ENCODE data around the gene CIZ1. TPM values are rescaled to one million over a fixed set of nuclear protein-coding genes. Genes with fewer than 3 reads are reported as not detected.

The CIZ1 gene
- total and polyA plus RNA-seq, 10 of the 15 experiments (the other 5 are each of a cell fraction or from before 2014, with no cell fraction given) = 1.8 to 91.6 (median 35.4) TPM

- POLR2A ChIA-PET = no interaction called here
- Histone ChIP-seq H3K9ac (ENCODE audit: control insufficient read depth, insufficient read depth, low read length) (no peak overlapping the region), H3K27me3 (replicated peaks in 1 of 2; ENCODE audit: control insufficient read depth in 2 of 2, insufficient read depth in 2 of 2, low read length in 1 of 2) (no peaks in the 10 kb centered on the region), H3K4me3 (no peak overlapping the region), H3K36me3 (ENCODE audit: control insufficient read depth in 2 of 2, insufficient read depth in 2 of 2, low read length in 1 of 2) (peaks cover 8 to 22% of the 10 kb centered on the region in 2 experiments; a peak in 3 of 4 replicates), H3K4me2 (ENCODE audit: control insufficient read depth, insufficient read depth) (no peak overlapping the region), H4K20me1 (ENCODE audit: control insufficient read depth, insufficient read depth) (no peaks in the 10 kb centered on the region), H2AFZ (ENCODE audit: control insufficient read depth, low read depth, low read length) (no peak overlapping the region), H3K4me1 (ENCODE audit: control insufficient read depth, insufficient read depth, low read length) (peaks cover 7% of the 10 kb centered on the region; the same call in 1 of the 2 replicates), H3K9me3 (replicated peaks; ENCODE audit: control insufficient read depth, insufficient read depth, low read length) (no peaks in the 10 kb centered on the region), H3K27ac (ENCODE audit: control insufficient read depth, insufficient read depth) (no peak overlapping the region), H3K79me2 (ENCODE audit: control insufficient read depth, insufficient read depth, low read length) (peaks cover 32% of the 10 kb centered on the region)
- BruUV-seq (replicated peaks) = no TSS peak
- RAD21 ChIA-PET (ENCODE audit: unreplicated experiment) = no interaction called here
- DNase-seq (ENCODE audit: low read depth, low spot score) = no peak
- CTCF ChIA-PET = interaction anchor here (7.4 kb wide), 1 partner anchor 7 kb away, joined by 84 read pairs; no protein-coding TSS in a partner anchor
- in situ Hi-C loops (cut with MboI) = no loop called here
- SMC1A ChIA-PET (ENCODE audit: uncharacterized antibody, unreplicated experiment) = no interaction called here
- ATAC-seq = no peak
- intact Hi-C loops (cut with micrococcal nuclease; ENCODE audit: unreplicated experiment) = no loop called here
- 94% methylated on average over 24 of the region's 24 CpGs for WGBS (ENCODE audit: insufficient coverage, insufficient replicate concordance, low lambda C conversion rate, missing lambda C conversion rate)
- no peak for FAIRE-seq
- TF ChIP-seq ZNF384 (IDR thresholded peaks at IDR 0.05; ENCODE audit: borderline replicate concordance, low read depth, low read length) (no peak), ZNF592 (IDR thresholded peaks at IDR 0.05) (no peak), TCF7 (IDR thresholded peaks at IDR 0.05; ENCODE audit: borderline replicate concordance) (no peak), TCF3 (IDR thresholded peaks at IDR 0.05; ENCODE audit: borderline replicate concordance, insufficient read depth, low read depth, low read length) (no peak), NR2F1 (conservative IDR thresholded peaks at IDR 0.05) (no peak), SRF (IDR thresholded peaks at IDR 0.05; ENCODE audit: low read depth in 2 of 2, low read length in 2 of 2) (no peak), SMAD1 (IDR thresholded peaks at IDR 0.05; ENCODE audit: low read depth, partially characterized antibody) (no peak), NRF1 (conservative IDR thresholded peaks at IDR 0.05; ENCODE audit: low read depth, low read length) (no peak)
Observed at GRCh38 chr9:128122809-128123175, 68.6 kb downstream of the CIZ1 start.
